GM23338 (cell line): ENCODE results near the gene RILP. TPM values are rescaled to one million over a fixed set of nuclear protein-coding genes. Genes with fewer than 3 reads are reported as not detected.

Source experiments
- ATAC-seq: fragments of 200-7000 bp; cut with Tn5 transposase; 3 replicates; pipeline ENCODE4 v1.9.1; 2020
- DNase-seq: peaks from one replicate; pipeline ENCODE4 v3.0.0-alpha.2; 2015; ENCODE audit warnings: low spot score
- H2AFZ ChIP-seq: fragments of 200-600 bp; sonication (generic); 2 replicates; pipeline ENCODE4 v1.8.0; 2016; ENCODE audit warnings: antibody characterized with exemption, mild to moderate bottlenecking, moderate library complexity
- H3F3A ChIP-seq: fragments of 200-600 bp; sonication (generic); replicated peaks from 2 replicates; pipeline ENCODE4 v1.8.0; 2017; ENCODE audit warnings: antibody characterized with exemption, mixed run types, low read depth
- H3K27ac ChIP-seq: fragments of 200-600 bp; sonication (generic); 2 replicates; pipeline ENCODE4 v1.6.1; 2016; ENCODE audit warnings: low read depth
- H3K27me3 ChIP-seq: fragments of 200-600 bp; sonication (generic); 2 replicates; pipeline ENCODE4 v1.8.0; 2016; ENCODE audit warnings: mild to moderate bottlenecking, mixed run types, moderate library complexity; ENCODE audit not compliant: insufficient read depth
- H3K36me3 ChIP-seq: fragments of 200-600 bp; sonication (generic); 2 replicates; pipeline ENCODE4 v1.8.0; 2016; ENCODE audit warnings: mild to moderate bottlenecking; ENCODE audit not compliant: insufficient read depth
- H3K4me1 ChIP-seq: fragments of 200-600 bp; sonication (generic); 2 replicates; pipeline ENCODE4 v1.8.0; 2016; ENCODE audit warnings: mild to moderate bottlenecking, moderate library complexity; ENCODE audit not compliant: insufficient read depth
- H3K4me2 ChIP-seq: fragments of 200-600 bp; sonication (generic); 2 replicates; pipeline ENCODE4 v1.7.1; 2017; ENCODE audit warnings: mixed run types
- H3K4me3 ChIP-seq: fragments of 200-600 bp; sonication (generic); 2 replicates; pipeline ENCODE4 v1.6.1; 2016; ENCODE audit warnings: mixed run types
- H3K79me2 ChIP-seq: fragments of 200-600 bp; sonication (generic); replicated peaks from 2 replicates; pipeline ENCODE4 v1.8.0; 2017; ENCODE audit warnings: mild to moderate bottlenecking; ENCODE audit not compliant: insufficient read depth
- H3K9me2 ChIP-seq: fragments of 200-600 bp; sonication (generic); 2 replicates; pipeline ENCODE4 v1.8.0; 2017; ENCODE audit not compliant: insufficient read depth
- H4K20me1 ChIP-seq: fragments of 200-600 bp; sonication (generic); replicated peaks from 2 replicates; pipeline ENCODE4 v1.8.0; 2017; ENCODE audit warnings: mild to moderate bottlenecking; ENCODE audit not compliant: insufficient read depth
- H3K27ac Mint-ChIP-seq: 2 replicates; pipeline ENCODE4 v1.8.0; 2020; ENCODE audit warnings: inconsistent platforms, mild to moderate bottlenecking, moderate library complexity, mixed read lengths
- H3K27me3 Mint-ChIP-seq: 3 replicates; pipeline ENCODE4 v1.8.0; 2022; ENCODE audit warnings: low read depth, mild to moderate bottlenecking, moderate library complexity, mixed read lengths, inconsistent platforms; ENCODE audit not compliant: insufficient read depth, poor library complexity
- H3K36me3 Mint-ChIP-seq: 3 replicates; pipeline ENCODE4 v1.8.0; 2021; ENCODE audit warnings: low read depth, mild to moderate bottlenecking, inconsistent platforms, moderate library complexity, mixed read lengths
- H3K4me1 Mint-ChIP-seq: 3 replicates; pipeline ENCODE4 v1.8.0; 2020; ENCODE audit warnings: mild to moderate bottlenecking, inconsistent platforms, mixed read lengths
- H3K4me3 Mint-ChIP-seq: 3 replicates; pipeline ENCODE4 v1.8.0; 2021; ENCODE audit warnings: moderate library complexity, mild to moderate bottlenecking, inconsistent platforms, mixed read lengths
- H3K9me3 Mint-ChIP-seq: 3 replicates; pipeline ENCODE4 v1.8.0; 2020; ENCODE audit warnings: moderate library complexity, mild to moderate bottlenecking, inconsistent platforms, mixed read lengths
- CREB1 ChIP-seq: fragments of 250-450 bp; sonication (Bioruptor Pico); IDR thresholded peaks from 2 replicates; pipeline ENCODE4 v1.5.0; 2020; ENCODE audit warnings: low read depth, mild to moderate bottlenecking, moderate library complexity
- CTCF ChIP-seq, 2 experiments: fragments of 200-600 bp in 1 of 2; sonication (generic) in 1 of 2; conservative IDR thresholded peaks; 2 replicates each; pipeline versions ENCODE4 v1.5.1 to v1.6.1; 2016 to 2017; ENCODE audit warnings: antibody characterized with exemption in 2 of 2, low read depth in 2 of 2, mild to moderate bottlenecking in 2 of 2, moderate library complexity in 1 of 2
- ETS1 ChIP-seq: IDR thresholded peaks from 2 replicates; pipeline ENCODE4 v1.6.1; 2016; ENCODE audit warnings: antibody characterized with exemption
- EZH2 ChIP-seq: fragments of 200-600 bp; sonication (generic); IDR thresholded peaks from one replicate; pipeline ENCODE4 v1.8.0; 2017; ENCODE audit warnings: antibody characterized with exemption, mild to moderate bottlenecking, low read depth; ENCODE audit not compliant: unreplicated experiment
- JUNB ChIP-seq: IDR thresholded peaks from one replicate; pipeline ENCODE4 v1.6.1; 2016; ENCODE audit warnings: antibody characterized with exemption; ENCODE audit not compliant: unreplicated experiment
- NANOG ChIP-seq: IDR thresholded peaks from 2 replicates; pipeline ENCODE4 v1.6.1; 2016; ENCODE audit warnings: antibody characterized with exemption, borderline replicate concordance
- REST ChIP-seq: IDR thresholded peaks from one replicate; pipeline ENCODE4 v1.6.1; 2018; ENCODE audit warnings: antibody characterized with exemption; ENCODE audit not compliant: unreplicated experiment
- STAT1 ChIP-seq: IDR thresholded peaks from one replicate; pipeline ENCODE4 v1.6.1; 2016; ENCODE audit warnings: antibody characterized with exemption; ENCODE audit not compliant: unreplicated experiment
- ZNF114 ChIP-seq: fragments of 250-450 bp; sonication (Bioruptor Pico); IDR thresholded peaks from 2 replicates; pipeline ENCODE4 v1.5.0; 2020; ENCODE audit warnings: mild to moderate bottlenecking, moderate library complexity
- ZNF331 ChIP-seq: fragments of 250-450 bp; sonication (Bioruptor Pico); IDR thresholded peaks from 2 replicates; pipeline ENCODE4 v1.5.0; 2020; ENCODE audit warnings: low read depth, mild to moderate bottlenecking, moderate library complexity
- polyA plus RNA-seq: library from polyadenylated mRNA; unstranded; fragments of >200 nt; fragmentation: Nextera tagmentation; extraction: Ambion mirVana; gene quantifications from 2 replicates; pipeline ENCODE4 v1.2.1, GENCODE V29; 2016
- total RNA-seq: library from RNA; depleted of rRNA; stranded (reverse); fragments of >200 nt; shearing (Covaris generic); gene quantifications from 2 replicates; pipeline ENCODE4 v1.2.3, GENCODE V29; 2014

The RILP gene
- total and polyA plus RNA-seq, 2 experiments from 2014 or later = 9.2 to 10.8 TPM

- H3K27ac ChIP-seq = no peak overlapping the region
- H3K27me3 Mint-ChIP-seq = peaks cover 32% of the 10 kb centered on the region
- peak overlapping the region; percentile 82 for H3K4me2 ChIP-seq
- TF ChIP-seq EZH2 = no peak
- no peak for TF ChIP-seq JUNB
- TF ChIP-seq CTCF (conservative IDR thresholded peaks at IDR 0.05; ENCODE audit: low read depth in 2 of 2) = peak; percentile 47 to 74
- peak; percentile 25; the same call in 1 of the 2 replicates for TF ChIP-seq ETS1
- peaks cover 23% of the 10 kb centered on the region for H3K36me3 ChIP-seq
- H3K9me3 Mint-ChIP-seq = no peaks in the 10 kb centered on the region; the same call in 2 of the 3 replicates
- peaks cover 6% of the 10 kb centered on the region for H3K27me3 ChIP-seq
- H3K4me3 Mint-ChIP-seq = peak overlapping the region; percentile 73
- H2AFZ ChIP-seq = peak overlapping the region; percentile 98
- peaks cover 10% of the 10 kb centered on the region; the same call in 1 of the 2 replicates for H4K20me1 ChIP-seq
- ATAC-seq = peak; percentile 61
- H3F3A ChIP-seq = peaks cover 45% of the 10 kb centered on the region
- DNase-seq = peak; percentile 83
- peak overlapping the region; percentile 75 for H3K4me3 ChIP-seq
- H3K9me2 ChIP-seq = no peaks in the 10 kb centered on the region
- H3K36me3 Mint-ChIP-seq = peaks cover 29% of the 10 kb centered on the region
- H3K4me1 ChIP-seq = peaks cover 24% of the 10 kb centered on the region
- H3K27ac Mint-ChIP-seq = no peak overlapping the region
- H3K79me2 ChIP-seq = no peaks in the 10 kb centered on the region
- H3K4me1 Mint-ChIP-seq = peaks cover 33% of the 10 kb centered on the region
These were observed 1.3 kb downstream of the RILP start for GRCh38 chr17:1648173-1648962.

DNA sequence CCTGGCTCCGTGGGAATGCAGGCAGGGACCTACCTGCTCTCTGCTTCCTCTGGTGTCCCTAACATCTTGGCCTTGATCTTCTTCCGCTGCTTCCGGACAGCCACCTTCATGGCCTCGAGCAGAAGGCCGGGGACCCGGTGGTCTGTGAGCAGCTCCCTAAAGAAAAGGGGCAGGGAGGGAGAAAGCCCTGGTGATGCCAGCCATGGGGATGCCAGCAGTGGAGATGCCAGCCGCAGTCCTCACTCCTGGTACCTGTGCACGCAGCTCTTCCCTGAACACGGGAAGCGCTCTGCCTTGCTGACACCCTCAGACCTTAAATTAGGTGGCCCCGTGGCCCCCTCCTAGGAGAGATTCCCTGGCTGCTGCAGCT is 1.9 kb downstream of the RILP start:
- Mint-ChIP-seq H3K36me3 (peaks cover 23% of the 10 kb centered on the region), H3K27me3 (peaks cover 30% of the 10 kb centered on the region), H3K4me1 (peaks cover 33% of the 10 kb centered on the region), H3K9me3 (peaks cover 2% of the 10 kb centered on the region; the same call in 1 of the 3 replicates), H3K4me3 (peak overlapping the region; percentile 73; the same call in 2 of the 3 replicates), H3K27ac (no peak overlapping the region)
- Histone ChIP-seq H3K9me2 (no peaks in the 10 kb centered on the region), H3F3A (peaks cover 39% of the 10 kb centered on the region), H3K4me1 (peaks cover 24% of the 10 kb centered on the region), H3K79me2 (no peaks in the 10 kb centered on the region), H3K4me3 (peak overlapping the region; percentile 75), H4K20me1 (peaks cover 10% of the 10 kb centered on the region; the same call in 1 of the 2 replicates), H3K36me3 (peaks cover 18% of the 10 kb centered on the region; the same call in 1 of the 2 replicates), H3K27me3 (peaks cover 6% of the 10 kb centered on the region), H2AFZ (peak overlapping the region; percentile 98; the same call in 1 of the 2 replicates), H3K27ac (no peak overlapping the region), H3K4me2 (peak overlapping the region; percentile 82)
- no peak for DNase-seq
- no peak for ATAC-seq
- TF ChIP-seq REST (no peak), CREB1 (CRISPR knock-in tag) (no peak), STAT1 (no peak), ZNF114 (CRISPR knock-in tag) (no peak), EZH2 (no peak), ZNF331 (CRISPR knock-in tag) (no peak), CTCF (conservative IDR thresholded peaks at IDR 0.05; ENCODE audit: low read depth in 2 of 2) (no peak), NANOG (no peak)
